Stimulated activated CD8-positive, alpha-beta memory T cell treated with anti-CD3 and anti-CD28 coated beads, Interleukin-12 subunit alpha, Interleukin-12 subunit beta, amount 100 ng/mL, for 1 hour (primary cell): Measurements from ENCODE around the gene CPO.
"Not testable (repeated sequence)": the region's sequence is repeated elsewhere in the genome, so short reads cannot be mapped to it uniquely, and the experiment has no call there.

ENCODE experiments used
- DNase-seq: peaks from one replicate; pipeline ENCODE4 v3.0.0-alpha.2; 2020; ENCODE audit warnings: low read depth

The CPO gene

GRCh38 chr2:206939340-206939739, at the start of gene CPO:
TSS of gene CPO (plus strand) at chr2:206939518. CDS start at chr2:206939600, 82 bp downstream.
- no peak for DNase-seq

DNA sequence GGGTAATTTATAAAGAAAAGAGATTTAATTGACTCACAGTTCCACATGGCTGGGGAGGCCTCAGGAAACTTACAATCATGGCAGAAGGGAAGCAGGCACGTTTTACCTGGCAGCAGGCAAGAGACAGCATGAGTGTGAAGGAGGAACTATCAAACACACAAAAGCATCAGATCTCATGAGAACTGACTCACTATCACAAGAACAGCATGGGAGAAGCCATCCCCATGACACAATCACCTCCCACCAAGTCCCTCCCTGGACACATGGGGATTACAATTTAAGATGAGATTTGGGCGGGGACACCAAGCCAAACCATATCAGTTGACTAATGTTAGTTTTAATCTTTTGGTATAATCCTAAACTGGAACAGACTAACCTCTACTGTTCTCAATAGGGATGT, 49.1 kb upstream of the CPO start:
- no peak for DNase-seq

DNA sequence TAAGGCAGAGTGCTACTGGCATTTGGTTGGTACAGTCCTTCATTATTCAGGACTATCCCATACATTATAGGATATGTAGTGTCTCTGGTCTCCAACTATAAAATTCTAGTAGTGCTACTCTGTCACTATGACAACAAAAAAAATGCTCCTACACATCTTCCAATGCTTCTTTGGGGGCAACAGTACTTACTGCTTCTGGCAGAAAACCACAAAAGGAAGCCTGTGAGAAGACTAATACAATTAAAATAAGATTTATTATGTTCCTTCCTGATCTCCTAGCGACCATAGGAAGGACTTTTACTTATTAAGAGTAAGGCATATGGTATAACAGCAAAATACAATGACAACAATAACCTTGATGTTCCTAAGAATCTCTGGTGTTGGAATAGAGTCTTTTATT, 48.4 kb upstream of the CPO start:
- no peak for DNase-seq

DNA sequence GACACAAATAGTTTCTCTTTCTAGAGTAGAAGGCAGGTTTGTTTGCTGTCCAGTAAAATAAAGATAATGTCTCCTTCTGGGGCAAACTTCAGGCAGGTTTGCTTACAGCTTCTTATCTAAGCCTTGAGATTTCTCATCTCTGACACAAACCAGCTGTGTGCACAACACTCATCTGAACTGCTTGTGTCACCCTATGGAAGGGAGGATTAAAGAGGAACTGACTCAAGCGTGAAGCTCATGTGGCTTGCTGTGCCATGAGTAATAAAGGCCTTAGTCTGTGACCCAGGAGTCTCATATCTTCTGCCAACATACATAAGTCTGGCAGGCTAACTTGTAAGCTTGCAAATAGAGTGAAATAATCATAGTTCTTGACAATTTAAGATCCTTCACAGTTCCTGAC, 24.2 kb upstream of the CPO start:
- DNase-seq = no peak

DNA sequence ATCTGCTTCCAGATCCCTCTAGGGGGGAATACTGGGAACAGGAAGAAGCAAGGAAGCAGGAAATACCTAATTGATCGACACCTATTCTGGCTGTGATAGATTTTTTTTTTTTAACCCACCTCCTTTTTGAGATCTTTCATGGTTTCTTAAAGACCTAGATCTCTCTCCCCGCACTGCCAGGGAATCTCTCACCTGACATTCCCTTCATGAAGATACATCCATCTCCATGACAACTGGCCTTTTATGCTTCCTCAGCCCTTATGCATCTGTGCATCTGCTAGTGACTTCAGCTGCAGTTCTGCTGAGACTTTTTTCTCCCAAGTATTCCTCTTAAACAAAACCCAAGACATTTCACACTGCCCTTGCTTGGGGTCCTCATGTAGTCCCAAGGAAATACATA, 21.1 kb upstream of the CPO start:
- DNase-seq = no peak

- no peak for DNase-seq
These were observed 19.0 kb upstream of the CPO start for GRCh38 chr2:206920310-206920709.

GRCh38 chr2:206920951-206921350, 18.4 kb upstream of the CPO start:
- no peak for DNase-seq

DNA sequence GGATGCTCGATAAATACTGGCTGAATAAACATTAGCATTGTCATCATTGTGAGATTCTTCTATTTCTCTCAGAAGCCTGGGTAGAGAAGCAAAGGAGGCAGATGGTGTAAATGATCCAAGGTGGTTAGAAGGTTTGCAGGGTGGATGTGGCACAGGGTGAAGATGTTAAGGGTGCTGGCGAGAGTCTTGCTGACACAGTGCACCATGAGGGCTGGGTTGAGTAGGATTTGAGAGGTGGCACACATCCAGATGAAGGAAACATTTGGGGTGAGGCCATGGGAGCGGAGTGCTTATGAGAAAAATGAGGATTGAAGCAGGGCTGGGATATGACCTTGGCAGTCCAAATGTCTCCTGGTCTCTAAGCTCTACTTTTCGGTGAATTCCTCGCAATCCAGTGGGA, 17.8 kb upstream of the CPO start:
- DNase-seq = no peak

DNA sequence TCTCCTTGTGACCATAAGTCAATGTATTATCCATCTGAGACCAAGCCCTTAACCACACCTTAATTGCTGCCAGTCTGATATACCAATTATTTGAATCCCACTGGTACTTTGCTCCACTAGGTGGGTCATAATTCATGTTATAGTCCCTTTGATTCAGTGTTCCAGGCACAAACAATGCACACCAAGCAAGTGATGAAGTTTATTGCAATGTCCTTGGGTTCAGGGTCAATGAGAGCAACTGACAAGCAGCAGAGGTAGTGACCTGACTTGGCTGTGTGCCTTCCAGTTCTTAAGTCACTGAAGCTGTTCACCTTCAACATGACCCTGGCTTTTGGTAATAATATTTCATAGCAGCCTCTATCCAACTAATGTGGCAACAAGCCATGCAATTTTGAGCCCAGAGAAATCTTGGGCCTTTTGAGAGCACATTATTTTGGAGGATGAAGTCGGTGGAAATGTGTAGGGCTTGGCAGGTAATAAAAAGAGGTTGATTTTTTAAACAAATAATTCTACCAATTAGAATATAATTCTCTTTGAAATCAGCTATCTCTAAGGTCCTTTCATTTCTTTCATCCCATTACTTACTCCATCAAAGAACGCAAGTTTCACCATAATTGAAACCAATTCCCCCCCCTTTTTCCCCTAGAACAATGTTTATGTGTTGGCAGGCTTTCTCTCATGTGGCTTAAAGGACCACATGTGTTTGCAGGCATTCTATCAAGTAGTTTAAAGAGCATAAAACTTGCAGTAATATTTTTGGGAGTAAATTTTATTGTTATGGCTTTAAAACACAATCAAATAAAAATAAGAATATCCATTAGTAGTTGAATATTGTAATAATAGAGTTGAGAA, 3.1 kb upstream of the CPO start:
- no peak for DNase-seq

DNA sequence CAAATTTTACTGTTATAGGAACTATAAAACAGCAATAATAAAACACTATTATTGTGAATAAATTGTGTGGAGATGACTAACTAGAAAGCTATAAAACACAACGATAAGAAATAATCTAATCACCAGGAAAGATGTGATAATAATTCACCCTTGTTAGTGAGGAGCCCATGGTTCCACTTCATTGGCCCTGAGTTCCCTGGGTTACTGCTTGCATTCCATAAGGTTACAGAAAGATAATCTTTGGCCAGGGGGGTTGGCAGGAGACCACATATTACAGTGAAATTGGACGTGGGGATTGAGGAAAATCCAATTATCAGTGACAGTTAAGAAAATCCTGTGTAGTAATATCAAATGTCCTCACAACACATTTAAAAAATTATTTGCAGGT, 2.5 kb upstream of the CPO start:
- no peak for DNase-seq

DNA sequence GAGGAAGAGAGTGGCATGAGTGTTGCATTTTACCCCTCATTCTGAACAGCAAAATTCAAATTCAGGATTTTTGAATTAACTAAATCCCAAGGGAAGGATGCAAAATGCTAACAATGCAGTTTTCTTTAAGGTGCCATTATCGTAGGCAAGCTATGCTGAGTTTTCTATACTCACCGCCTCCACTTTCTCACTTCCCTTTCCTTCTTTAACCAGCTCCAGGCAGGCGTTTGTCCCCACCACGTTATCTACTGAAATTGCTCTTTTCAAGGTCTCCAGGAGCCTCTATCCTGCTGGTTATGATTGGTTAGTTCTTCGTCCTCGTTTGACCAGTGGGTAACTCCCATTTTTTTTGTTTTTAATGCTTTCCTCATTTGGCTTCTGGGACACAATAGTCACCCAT, 1.8 kb upstream of the CPO start:
- DNase-seq = no peak

DNA sequence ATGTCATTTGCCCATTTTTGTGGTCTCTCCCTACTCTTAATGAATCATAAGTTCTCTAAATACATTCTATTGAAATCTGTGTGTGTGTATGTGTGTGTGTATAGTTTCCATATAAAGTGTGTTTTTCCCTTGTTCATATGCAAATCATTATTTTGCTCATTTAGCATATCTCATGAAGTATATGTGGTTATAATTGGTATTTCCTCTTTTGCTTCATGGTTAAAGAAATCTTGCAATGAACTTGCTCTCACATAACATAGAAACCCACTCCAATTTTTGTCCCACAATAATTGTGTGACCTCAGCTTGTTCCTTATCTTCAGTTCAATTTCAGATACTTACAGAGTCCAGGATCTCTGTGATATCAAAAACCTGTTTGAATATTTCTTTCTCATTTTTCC, 1.2 kb downstream of the CPO start:
- DNase-seq = no peak

DNA sequence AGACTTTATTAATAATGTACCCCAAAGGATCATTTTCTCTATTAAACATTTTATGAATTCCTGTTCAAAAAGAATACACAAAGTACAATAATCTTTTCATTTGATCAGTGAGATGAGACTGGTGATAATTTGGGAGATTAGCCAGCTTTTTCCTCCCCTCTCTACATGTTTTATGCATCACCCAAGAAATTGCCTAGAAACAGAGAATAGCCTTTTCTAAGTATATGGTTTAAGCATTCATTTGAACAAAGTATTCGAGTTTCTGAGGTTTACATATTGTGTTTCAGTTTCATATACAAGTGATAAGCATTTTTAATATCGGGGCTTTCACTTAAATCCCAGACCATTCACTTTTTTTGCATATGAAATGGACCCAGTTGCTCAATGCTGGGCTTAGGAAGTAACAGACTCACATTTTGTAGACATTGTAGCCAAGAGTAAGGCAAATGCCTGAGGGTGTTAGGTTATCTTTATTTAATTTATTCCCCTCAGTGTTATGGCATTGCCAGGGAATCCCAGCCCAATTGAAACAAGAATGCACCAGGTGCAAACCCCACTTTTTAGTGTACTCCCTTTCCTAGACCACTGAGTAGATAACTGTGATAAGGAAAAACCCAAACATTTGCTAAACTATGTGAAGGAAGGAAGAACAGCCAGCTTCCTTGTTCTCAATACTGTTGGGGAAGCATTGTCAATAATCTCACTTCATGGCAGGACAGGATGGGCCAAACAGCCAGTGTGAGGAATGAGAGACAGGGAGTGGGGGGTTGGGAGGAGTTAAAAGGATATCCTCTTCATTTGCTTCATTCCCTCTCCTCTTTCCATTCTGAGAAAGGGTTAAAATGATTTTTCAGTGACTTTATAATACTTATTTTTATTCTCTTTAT, 3.5 kb downstream of the CPO start:
- no peak for DNase-seq

GRCh38 chr2:206953404-206953803, 14.1 kb downstream of the CPO start:
- not testable (repeated sequence) for DNase-seq

- no peak for DNase-seq
These were observed 15.9 kb downstream of the CPO start for GRCh38 chr2:206955253-206955652.

DNA sequence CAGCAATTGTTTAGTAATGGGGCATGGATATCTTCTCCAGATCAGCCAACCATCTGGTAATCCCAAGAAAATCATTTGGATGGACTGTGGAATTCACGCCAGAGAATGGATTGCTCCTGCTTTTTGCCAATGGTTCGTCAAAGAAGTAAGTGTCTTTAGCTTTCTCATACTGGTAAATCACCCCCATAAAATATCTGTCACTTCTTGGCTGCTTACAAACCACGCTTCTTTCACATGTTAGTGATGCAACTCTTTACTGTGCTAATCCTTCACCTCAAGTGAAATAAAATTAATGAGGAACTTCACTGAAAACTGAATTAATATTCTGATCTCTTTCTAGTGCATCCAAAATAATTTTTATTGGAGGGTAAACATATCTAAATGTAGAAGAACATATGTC, 18.9 kb downstream of the CPO start:
- no peak for DNase-seq

- DNase-seq = no peak
These were observed 23.6 kb downstream of the CPO start for GRCh38 chr2:206962966-206963365.

DNA sequence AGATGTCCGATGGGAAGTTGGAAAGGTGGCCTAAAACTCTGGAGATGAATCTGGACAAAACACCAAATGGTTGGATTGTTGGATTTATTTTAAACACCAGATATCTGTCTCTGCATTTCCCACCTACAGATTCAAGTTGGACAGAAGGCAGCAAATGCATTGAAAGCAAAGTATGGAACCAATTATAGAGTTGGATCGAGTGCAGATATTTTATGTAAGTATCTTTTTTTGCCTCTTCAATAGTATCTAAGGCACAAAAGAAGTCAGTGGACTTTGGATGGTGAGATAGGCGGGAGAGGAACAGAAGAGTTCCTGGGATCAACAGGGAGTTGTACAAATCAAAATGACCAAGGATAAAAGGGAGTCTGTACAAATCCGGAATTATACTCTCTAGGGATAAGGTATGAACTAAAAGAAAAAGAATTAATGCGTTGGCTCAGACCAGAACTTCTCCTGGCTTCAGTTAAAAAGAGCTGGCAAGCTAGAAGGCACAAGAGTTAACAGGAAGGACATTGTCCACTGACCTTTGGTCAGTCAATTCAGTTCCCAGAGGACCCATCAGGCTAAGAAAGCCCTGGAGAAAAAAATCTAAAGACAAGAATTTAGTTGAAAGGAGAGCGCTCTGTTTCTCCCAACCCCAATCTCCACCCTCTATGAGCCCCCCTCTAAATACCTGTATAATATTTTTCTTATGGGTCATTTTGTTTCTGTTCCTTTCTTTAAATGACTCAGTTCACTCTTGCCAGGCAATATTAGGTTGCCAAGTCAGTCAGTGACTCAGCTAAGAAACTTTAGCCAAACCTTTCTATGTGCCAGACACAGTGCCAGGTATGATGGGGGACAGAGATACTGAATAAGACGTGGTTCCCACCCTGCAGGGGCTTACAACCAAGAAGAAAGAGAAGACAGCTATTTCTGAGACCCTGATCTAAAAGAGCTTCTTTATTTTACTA, 29.1 kb downstream of the CPO start:
- DNase-seq = no peak

DNA sequence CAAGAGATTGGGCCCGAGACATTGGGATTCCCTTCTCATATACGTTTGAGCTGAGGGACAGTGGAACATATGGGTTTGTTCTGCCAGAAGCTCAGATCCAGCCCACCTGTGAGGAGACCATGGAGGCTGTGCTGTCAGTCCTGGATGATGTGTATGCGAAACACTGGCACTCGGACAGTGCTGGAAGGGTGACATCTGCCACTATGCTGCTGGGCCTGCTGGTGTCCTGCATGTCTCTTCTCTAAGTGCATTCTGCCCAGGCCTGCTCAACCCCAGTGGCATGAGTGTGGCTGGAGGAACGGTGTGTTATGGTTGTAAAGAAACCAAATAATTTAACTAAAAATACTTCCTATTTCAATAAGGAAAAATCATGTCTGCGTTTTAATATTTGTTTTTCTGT, 29.9 kb downstream of the CPO start:
- no peak for DNase-seq

- DNase-seq = no peak
These were observed 31.5 kb downstream of the CPO start for GRCh38 chr2:206970589-206971360.

- no peak for DNase-seq
These were observed 32.5 kb downstream of the CPO start for GRCh38 chr2:206971805-206972204.
